ENCODE data around the gene AGO1.
"Not testable (repeated sequence)": the region's sequence is repeated elsewhere in the genome, so short reads cannot be mapped to it uniquely, and the experiment has no call there.

The AGO1 gene

DNA sequence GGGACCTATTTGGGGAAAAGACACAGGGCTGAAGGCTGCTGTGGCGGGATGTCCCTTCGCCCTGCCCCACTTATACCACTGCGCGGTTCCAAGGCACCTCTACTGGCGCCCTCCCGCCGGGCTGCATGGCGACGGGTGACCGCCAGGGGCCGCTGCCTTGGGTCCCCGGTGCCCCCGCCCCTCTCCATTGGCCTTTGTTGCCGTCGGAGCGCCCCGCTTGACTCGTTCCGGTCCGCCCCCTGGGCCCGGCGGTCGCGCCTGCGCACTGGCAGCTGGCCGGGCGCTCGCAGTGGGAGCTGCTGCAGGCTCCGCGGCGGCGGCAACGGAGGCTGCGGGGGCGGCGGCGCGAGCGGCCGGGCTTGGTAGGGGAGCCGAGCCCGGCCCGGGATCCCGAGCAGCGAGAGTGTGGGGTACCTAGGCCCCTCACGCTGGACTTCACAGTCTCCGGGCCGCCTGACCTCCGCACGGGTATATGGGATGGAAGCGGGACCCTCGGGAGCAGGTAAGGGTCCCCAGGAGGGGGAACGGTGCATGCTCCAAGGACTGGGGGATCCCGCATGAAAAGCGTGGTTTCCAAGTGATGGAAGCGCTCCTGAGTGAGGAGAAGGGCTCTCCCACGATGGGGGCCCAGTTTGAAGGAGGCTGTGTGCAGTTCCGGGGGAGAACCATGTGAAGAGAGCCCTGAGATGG lies at the start of gene AGO1:
TSS of gene AGO1 (plus strand) at position 265 of the 690 bp plus-strand sequence. CDS start at position 478, 213 bp downstream.
- DNase-seq, result peak; percentile 35

- DNase-seq, result no peak
Observed at GRCh38 chr1:35833395-35833794, 49.6 kb upstream of the AGO1 start.

DNA sequence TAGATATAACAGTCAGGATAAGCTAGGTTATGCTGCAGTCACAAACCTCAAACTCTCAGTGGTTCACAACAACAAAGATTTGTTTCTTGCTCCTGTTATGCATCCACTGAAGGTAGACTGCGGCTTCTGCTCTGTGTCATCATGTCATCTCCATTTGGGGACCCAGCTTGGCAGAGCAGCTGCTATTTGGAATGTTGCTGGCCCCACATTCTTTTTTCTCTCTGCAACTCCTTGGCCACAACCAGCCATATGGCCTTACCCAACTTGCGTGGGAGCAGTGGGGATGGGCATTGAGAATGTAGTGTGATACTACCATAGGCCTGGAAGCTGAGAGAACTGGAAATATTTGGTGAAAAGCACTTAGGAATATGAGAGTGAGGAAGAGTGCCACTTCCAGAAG lies 48.8 kb upstream of the AGO1 start:
- no peak for DNase-seq

- no peak for DNase-seq
Observed at GRCh38 chr1:35835398-35835797, 47.6 kb upstream of the AGO1 start.

DNA sequence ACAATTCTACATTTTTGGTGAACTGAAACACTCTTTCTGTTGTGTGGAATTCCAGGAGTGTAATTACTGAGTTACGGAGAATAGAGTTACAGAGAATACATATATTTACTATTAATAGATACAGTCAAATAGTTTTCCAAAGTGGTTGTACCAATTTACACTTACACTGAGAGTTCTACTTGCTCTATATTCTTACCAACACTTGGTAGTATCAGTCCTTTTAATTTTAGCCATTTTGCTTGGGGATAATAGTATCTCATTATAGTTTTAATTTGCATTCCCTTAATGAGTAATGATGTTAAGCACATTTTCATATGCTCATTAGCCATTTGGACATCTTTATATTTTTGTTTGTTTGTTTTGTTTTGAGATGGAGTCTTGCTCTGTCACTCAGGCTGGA lies 46.3 kb upstream of the AGO1 start:
- no peak for DNase-seq

DNA sequence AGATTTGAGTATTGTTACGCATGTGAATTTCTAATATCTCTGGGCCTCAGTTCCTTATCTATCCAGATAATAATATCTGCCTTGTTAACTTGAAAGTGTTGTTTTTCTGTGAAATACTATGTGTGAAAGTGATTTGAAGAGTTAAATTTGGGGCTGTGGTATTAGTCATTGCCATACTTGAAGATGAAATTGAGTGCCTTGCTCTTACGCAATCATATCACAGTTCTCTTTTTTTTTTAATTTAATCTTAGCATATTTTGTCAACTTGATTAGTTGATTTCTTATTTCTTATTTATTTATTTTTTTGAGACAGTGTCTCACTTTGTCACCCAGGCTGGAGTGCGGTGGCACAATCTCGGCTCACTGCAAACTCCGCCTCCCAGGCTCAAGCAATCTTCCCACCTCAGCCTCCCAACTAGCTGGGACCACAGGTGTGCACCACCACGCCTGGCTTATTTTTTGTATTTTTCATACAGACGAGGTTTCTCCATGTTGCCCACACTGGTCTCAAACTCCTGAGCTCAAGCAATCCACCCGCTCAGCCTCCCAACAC lies 44.2 kb upstream of the AGO1 start:
- DNase-seq, result no peak

DNA sequence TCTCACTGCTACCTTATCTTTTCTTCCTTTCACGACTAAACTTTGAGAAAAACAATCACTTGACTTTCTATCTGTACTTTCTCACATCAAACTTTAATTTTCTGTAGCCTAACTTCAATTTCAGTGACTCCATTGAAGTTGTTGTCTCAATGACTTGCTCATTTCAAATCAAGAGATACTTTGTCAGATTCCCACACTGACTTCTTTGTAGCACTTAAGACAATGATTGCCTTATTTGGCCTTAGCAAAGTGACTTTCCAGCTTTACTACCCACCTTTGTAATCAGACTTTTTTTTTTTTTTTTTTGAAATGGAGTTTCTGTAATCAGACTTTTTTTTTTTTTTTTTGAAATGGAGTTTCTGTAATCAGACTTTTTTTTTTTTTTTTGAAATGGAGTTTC lies 38.2 kb upstream of the AGO1 start:
- no peak for DNase-seq

DNA sequence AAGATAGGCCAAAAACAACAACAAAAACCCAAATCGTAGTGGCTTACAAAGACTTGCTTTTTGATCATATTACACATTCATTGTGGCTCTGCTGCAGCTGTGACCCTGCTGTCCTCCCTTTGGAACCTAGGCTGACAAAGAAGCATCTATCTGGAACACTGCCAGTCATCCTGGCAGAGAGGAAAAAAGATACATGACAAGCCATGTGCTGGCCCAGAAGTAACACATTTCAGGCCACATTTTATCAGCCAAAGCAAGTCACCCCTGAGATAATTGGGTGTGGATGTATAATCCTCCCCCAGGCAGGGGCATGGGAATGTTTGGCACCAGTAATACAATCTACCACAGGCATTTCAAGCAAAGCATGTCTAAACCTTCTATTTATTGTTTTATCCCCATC lies 37.2 kb upstream of the AGO1 start:
- DNase-seq, result no peak

DNA sequence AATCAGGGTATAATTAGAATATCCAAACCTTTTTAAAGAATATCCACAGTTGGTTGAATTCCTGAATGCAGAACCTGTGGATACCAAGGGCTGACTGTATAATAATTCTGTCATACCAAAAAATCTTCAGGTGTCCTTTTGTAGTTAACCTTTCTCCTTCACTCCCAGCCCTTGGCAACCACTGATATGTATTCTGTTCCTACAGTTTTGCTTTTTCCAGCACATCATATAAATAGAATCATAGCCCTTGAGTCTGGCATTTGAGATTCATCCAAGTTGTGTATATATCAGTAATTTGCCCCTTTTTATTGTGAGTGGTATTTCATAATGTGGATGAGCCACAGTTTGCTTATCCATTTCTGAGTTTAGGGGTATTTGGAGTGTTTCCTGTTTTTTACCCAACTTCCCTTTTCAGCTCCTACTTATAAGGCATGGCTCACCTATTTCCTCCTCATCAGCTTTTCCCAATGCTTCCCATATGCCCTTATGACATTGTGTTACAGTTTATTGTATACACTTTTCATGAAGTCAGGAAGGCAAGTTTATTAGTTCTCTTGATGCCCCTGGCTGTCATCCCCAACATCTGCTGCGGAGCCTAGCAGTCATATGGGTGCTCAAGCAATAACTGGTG lies 35.0 kb upstream of the AGO1 start:
- DNase-seq, result no peak

GRCh38 chr1:35850051-35850450 lies 33.0 kb upstream of the AGO1 start:
- DNase-seq, result no peak

GRCh38 chr1:35850716-35851115 lies 32.3 kb upstream of the AGO1 start:
- DNase-seq, result no peak

DNA sequence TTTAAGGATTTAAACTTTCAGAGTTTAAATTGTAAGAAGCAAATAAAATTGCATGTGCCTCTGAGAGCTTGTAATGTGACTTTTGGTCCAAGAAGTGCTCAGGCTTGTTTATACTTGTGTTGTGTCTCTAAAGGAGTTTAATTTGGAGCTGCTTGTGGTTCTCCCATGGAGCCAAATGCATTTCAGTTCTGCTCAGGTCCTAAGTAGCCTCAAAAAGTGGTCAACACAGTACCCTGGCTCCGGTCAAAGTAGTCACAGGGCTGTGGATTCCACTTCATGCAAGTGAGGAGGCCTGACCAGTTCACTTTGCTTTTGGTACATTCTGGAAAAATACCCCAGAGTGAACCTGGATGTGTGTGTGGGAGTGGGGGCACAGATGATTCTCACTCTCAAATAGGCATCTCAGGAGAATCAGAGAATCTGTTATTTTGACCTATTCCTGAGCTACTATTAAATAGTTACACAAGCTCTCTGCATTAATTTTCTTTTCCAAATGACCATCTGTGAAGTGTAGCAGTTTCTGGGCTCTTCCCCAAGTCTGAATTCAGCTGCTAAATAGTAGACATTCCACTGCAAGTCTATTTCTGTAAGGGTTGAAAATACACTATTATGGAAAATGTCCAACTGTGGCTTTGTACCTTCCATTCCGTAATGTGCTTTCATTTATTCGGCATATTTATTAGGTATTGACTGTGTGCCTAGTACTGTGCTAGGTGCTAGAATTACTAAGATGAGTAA lies 31.7 kb upstream of the AGO1 start:
- no peak for DNase-seq

DNA sequence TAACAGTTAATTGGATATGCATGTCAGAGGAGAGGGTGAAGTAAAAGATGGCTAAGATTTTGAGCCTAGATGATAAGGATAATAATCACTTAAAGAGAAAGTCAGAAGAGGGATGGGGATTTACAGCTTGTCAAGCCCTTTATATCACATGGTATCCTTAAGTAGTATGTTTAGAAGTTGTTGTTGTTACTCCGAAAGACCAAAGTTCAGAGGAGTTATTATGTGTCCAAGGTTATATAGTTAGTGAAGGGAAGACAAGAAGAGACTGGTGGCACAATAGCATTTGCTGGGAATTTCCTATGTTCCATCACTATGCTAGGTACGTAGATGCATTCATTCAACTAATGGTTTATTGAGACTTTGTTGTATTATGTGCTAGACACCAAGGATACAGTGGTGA lies 30.8 kb upstream of the AGO1 start:
- no peak for DNase-seq

- no peak for DNase-seq
Observed at GRCh38 chr1:35854989-35855700, 27.9 kb upstream of the AGO1 start.

GRCh38 chr1:35856964-35857363 lies 26.0 kb upstream of the AGO1 start:
- DNase-seq, result no peak

- DNase-seq, result no peak
Observed at GRCh38 chr1:35857830-35858229, 25.2 kb upstream of the AGO1 start.

DNA sequence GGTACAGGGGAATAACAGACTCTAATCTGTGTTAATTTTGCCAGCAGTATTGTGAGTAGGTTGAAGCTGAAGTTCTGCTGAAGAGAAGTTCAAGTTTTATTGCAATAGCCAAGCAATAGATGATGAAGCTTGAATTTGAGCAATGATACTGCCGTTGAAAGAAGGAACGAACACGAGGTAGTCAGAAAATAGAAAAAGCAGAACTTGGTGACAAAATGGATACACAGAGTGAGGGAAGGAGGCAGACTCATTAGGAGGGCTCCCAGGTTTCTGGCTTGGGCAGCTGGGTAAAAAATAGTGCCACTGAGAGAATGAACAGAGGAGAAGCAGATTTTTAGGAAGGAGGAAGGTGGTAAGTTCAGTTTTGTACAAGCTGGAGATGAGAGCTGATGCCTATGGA lies 22.3 kb upstream of the AGO1 start:
- DNase-seq, result no peak

- DNase-seq, result no peak
Observed at GRCh38 chr1:35863136-35863535, 19.9 kb upstream of the AGO1 start.

GRCh38 chr1:35863881-35864625 lies 19.0 kb upstream of the AGO1 start:
- no peak for DNase-seq

- no peak for DNase-seq
Observed at GRCh38 chr1:35864813-35865212, 18.2 kb upstream of the AGO1 start.

- DNase-seq, result no peak
Observed at GRCh38 chr1:35866991-35867390, 16.0 kb upstream of the AGO1 start.

DNA sequence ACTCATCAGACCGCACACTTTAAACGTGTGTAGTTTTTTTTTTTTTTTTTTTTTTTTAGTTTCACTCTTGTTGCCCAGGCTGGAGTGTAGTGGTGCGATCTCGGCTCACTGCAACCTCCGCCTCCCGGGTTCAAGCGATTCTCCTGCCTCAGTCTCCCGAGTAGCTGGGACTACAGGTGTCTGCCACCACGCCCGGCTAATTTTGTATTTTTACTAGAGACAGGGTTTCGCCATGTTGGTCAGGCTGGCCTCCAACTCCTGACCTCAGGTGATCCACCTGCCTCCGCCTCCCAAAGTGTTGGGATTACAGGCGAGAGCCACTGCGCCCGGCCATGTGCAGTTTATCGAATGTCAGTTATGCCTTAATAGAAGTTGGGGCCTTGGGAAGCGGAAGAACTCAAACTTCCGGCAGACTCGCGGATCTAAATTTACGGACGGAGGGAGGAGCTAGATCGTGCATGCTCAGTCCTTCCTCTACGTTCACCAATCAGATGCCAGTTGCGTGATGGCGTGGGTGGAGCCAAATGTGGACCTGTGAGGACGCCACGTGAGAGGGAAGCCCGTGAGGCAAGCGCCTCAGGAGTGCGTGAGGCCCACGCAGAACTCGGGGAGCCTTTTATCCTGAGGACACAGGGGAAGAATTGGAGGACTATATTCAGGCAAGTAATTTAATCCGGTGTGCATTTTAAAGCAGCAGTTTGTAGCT lies 13.6 kb upstream of the AGO1 start:
- not testable (repeated sequence) for DNase-seq
